Kidney (tissue), 14 donors: Measurements from ENCODE around the gene EGFL6. TPM values are rescaled to one million over a fixed set of nuclear protein-coding genes. Genes with fewer than 3 reads are reported as not detected.

Source experiments
- DNase-seq, 5 donors: peaks; one replicate each; pipeline ENCODE4 v3.0.0-alpha.2; 2013 to 2020
- FAIRE-seq: peaks from 2 replicates; lab custom pipeline; 2012; peaks lifted over from hg19 to GRCh38; lab: Jason Lieb, UNC
- H3K27ac ChIP-seq, 2 donors: one replicate each; pipeline ENCODE4 v1.7.0; 2013; ENCODE audit warnings: low read depth in 2 of 2, low read length in 2 of 2, inconsistent platforms in 1 of 2
- H3K27me3 ChIP-seq: one replicate; pipeline ENCODE4 v1.7.1; 2013; ENCODE audit warnings: low read length, inconsistent platforms; ENCODE audit not compliant: control insufficient read depth, insufficient read depth
- H3K36me3 ChIP-seq, 3 donors: one replicate each; pipeline versions ENCODE4 v1.7.0 to v1.7.1; 2013; ENCODE audit warnings: low read length in 3 of 3, control low read depth in 1 of 3, inconsistent platforms in 1 of 3; ENCODE audit not compliant: insufficient read depth in 3 of 3, control insufficient read depth in 2 of 3
- H3K4me1 ChIP-seq, 3 donors: one replicate each; pipeline versions ENCODE4 v1.7.0 to v1.7.1; 2013; ENCODE audit warnings: low read length in 3 of 3, inconsistent platforms in 1 of 3, low read depth in 1 of 3; ENCODE audit not compliant: control insufficient read depth in 2 of 3, insufficient read depth in 2 of 3
- H3K4me3 ChIP-seq, 3 donors: one replicate each; pipeline versions ENCODE4 v1.7.0 to v1.8.1; 2013; ENCODE audit warnings: low read length in 3 of 3, control low read depth in 1 of 3, inconsistent platforms in 1 of 3
- H3K9ac ChIP-seq, 3 donors: one replicate each; pipeline versions ENCODE4 v1.7.0 to v1.7.1; 2013; ENCODE audit warnings: low read length in 3 of 3, control low read depth in 1 of 3, inconsistent platforms in 1 of 3
- H3K9me3 ChIP-seq, 3 donors: one replicate each; pipeline versions ENCODE4 v1.7.0 to v1.7.1; 2013; ENCODE audit warnings: low read length in 3 of 3, control low read depth in 1 of 3, inconsistent platforms in 1 of 3; ENCODE audit not compliant: control insufficient read depth in 2 of 3, insufficient read depth in 1 of 3
- intact Hi-C: fragments of 100-400 bp; cut with DNase I; formaldehyde crosslinking; loops from one replicate; pipeline ENCODE4 v1.11.1; 2022
- polyA plus RNA-seq: library from polyadenylated mRNA; stranded (reverse); fragments of 350-450 nt; fragmentation: Illumina TruSeq; extraction: RNeasy Lipid Tissue Mini Kit (QIAGEN cat#74804); gene quantifications from one replicate; pipeline ENCODE4 v1.2.3, GENCODE V29; 2014; ENCODE audit warnings: low read depth, low replicate concordance; ENCODE audit not compliant: insufficient read depth
- total RNA-seq: library from RNA; stranded (reverse); fragmentation: NEBNext Ultra II Directional; extraction: Animal tissue kit (Norgen Biotek cat#: 25700); gene quantifications from one replicate; pipeline ENCODE4 v1.2.1, GENCODE V29; 2021
- TF ChIP-seq, protein P1 (sequence below): IDR thresholded peaks from 3 replicates; pipeline ENCODE4 v1.5.1; 2012; ENCODE audit warnings: mild to moderate bottlenecking, moderate library complexity, borderline replicate concordance; ENCODE audit not compliant: insufficient read depth; ENCODE audit errors: extremely low read depth
- donor health status: control.
- donor health status: control.
- donor health status: control.
- donor health status: control.
- donor health status: control.
- donor health status: DM: yes; HTN: yes; CAD: no.
- donor health status: Normal renal cell carcinoma (clear cell type).

Gene EGFL6
- total and polyA plus RNA-seq, 2 donors from 2014 or later: 0.43 TPM; not detected in 1

DNA sequence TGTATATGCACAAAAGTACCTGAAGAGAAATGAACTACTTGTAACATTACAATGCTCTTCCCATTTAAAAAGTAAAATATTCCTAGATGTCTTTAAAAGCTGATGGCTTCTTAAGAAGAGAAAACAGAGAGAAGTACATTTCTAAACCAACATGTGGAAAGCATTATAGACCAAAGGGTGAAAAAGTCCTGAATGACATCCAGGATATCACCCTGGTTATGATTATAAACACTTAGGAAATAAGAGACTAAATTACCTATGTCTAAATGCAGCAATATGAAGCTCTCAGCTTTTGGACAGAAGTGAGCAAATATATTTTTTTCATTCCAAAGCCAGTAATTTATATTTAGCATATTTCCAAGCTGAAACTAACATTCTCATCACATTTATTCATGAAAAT is 21.7 kb upstream of the EGFL6 start:
- H3K27ac ChIP-seq: no peak overlapping the region
- no peaks in the 10 kb centered on the region for H3K36me3 ChIP-seq
- H3K9ac ChIP-seq: no peak overlapping the region
- TF ChIP-seq, protein P1, sequence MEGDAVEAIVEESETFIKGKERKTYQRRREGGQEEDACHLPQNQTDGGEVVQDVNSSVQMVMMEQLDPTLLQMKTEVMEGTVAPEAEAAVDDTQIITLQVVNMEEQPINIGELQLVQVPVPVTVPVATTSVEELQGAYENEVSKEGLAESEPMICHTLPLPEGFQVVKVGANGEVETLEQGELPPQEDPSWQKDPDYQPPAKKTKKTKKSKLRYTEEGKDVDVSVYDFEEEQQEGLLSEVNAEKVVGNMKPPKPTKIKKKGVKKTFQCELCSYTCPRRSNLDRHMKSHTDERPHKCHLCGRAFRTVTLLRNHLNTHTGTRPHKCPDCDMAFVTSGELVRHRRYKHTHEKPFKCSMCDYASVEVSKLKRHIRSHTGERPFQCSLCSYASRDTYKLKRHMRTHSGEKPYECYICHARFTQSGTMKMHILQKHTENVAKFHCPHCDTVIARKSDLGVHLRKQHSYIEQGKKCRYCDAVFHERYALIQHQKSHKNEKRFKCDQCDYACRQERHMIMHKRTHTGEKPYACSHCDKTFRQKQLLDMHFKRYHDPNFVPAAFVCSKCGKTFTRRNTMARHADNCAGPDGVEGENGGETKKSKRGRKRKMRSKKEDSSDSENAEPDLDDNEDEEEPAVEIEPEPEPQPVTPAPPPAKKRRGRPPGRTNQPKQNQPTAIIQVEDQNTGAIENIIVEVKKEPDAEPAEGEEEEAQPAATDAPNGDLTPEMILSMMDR: no peak
- no peaks in the 10 kb centered on the region for H3K4me1 ChIP-seq
- H3K4me3 ChIP-seq: no peak overlapping the region
- H3K9me3 ChIP-seq: no peaks in the 10 kb centered on the region
- H3K27me3 ChIP-seq: peaks cover 6% of the 10 kb centered on the region
- FAIRE-seq: no peak
- intact Hi-C loops: no loop called here
- no peak for DNase-seq

DNA sequence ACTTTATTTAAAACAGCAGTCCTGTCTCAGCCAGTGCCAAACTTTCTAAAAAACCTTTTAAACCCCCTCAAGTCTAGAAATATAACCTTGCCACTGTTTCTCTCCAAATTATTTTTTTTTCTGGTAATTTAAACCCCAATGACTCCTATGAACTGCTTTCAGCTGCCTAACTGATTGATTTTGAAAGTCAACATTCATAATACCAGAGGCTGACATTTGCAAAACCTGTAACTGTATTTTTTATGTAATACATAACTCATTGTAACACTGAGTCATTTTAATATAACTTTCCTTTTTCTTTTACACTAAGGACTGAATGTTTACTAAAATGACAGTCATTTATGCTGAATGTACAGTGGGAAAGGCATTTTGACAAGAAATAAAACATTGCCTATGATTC is 19.1 kb upstream of the EGFL6 start:
- intact Hi-C loops: no loop called here
- no peak for FAIRE-seq
- no peak overlapping the region for H3K9ac ChIP-seq
- TF ChIP-seq, protein P1: no peak
- H3K36me3 ChIP-seq: no peaks in the 10 kb centered on the region
- H3K4me3 ChIP-seq: no peak overlapping the region
- H3K27ac ChIP-seq: no peak overlapping the region
- no peaks in the 10 kb centered on the region for H3K4me1 ChIP-seq
- H3K27me3 ChIP-seq: peaks cover 13% of the 10 kb centered on the region
- no peaks in the 10 kb centered on the region for H3K9me3 ChIP-seq
- no peak for DNase-seq

- intact Hi-C loops: no loop called here
- DNase-seq: no peak
- no peak for FAIRE-seq
- Histone ChIP-seq H3K4me3 (no peak overlapping the region), H3K9ac (no peak overlapping the region), H3K9me3 (no peaks in the 10 kb centered on the region), H3K27me3 (peaks cover 16% of the 10 kb centered on the region), H3K27ac (no peak overlapping the region), H3K4me1 (no peaks in the 10 kb centered on the region), H3K36me3 (no peaks in the 10 kb centered on the region)
- TF ChIP-seq, protein P1: no peak
Observed at GRCh38 chrX:13551610-13552009, 17.8 kb upstream of the EGFL6 start.

DNA sequence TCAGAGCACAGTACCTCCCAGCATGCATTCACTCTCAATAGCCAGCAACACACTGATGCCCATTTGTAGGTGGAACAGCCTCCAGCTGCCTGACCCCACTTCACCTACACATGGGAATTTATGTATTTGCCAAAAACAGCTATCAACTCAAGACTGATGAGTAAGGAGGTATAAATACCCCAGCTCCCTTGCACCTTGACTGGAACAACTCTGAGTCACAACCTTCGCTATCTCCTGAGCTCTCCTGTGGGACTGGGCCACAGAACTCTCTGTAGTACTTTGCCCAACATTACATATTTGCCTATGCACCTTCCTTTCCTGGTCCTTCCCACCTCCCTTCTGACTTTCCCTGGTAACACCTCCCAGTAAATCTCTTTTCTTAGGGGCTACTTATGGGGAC is 16.5 kb upstream of the EGFL6 start:
- H3K27me3 ChIP-seq: peaks cover 14% of the 10 kb centered on the region
- H3K4me3 ChIP-seq: no peak overlapping the region
- H3K9me3 ChIP-seq: no peaks in the 10 kb centered on the region
- no peak overlapping the region for H3K27ac ChIP-seq
- intact Hi-C loops: no loop called here
- FAIRE-seq (no peak), DNase-seq (no peak)
- TF ChIP-seq, protein P1: no peak
- H3K36me3 ChIP-seq: no peaks in the 10 kb centered on the region
- no peak overlapping the region for H3K9ac ChIP-seq
- no peaks in the 10 kb centered on the region for H3K4me1 ChIP-seq
